Suppressor macrophage treated with lipopolysaccharide for 1 hour (primary cell): ENCODE measurements around the gene C10orf105.
A peak's percentile ranks its signal among the peaks of the same experiment; 100 is the strongest.

Experiments
- DNase-seq, 3 donors: peaks; one replicate each; pipeline ENCODE4 v3.0.0-alpha.2; 2020 to 2022

C10orf105 gene

DNA sequence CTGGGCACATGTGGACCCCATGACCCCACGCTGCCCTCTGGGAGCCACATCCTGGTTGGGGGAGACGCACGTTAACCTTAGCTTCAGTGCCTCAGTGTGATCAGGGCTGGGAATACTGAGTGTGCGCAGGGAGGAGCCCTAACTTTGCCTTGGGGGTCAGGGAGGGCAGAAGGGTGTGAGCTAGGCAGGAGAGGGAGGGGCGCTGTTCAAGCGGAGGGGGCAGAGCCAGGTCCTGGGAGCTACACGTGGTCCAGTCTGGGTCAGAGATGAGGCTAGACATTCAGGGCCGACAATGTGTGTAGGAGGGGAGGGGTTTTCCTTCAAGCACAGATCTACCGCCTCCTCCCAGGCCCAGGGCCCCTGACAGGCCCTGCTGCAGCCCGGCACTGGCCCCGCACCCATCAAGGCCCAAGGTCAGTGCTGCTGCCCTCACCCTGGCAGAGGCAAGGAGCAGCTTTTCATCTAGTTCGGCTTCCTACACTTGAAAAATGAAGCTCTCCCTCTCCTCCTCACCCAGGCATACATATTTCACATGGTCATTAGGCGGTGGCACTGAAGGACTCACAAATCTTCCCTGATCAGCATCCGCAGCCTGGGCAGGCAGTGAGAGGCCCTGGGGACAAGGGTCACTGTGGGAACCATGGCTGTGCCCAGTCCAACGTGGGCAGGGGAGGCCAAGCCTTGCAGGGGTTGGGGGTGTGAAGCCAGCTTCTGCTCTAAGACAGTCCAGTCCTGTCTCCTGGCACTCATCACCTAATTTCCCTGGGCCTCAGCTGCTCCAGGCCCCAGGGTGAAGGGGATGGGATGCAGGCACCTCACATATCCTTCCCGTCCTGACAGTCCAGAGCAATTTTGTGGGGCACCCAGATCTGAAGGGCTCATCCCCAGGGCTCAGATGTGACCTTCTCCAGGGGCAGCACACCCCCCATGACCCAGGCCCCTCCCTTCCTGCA is 47.3 kb downstream of the C10orf105 start:
- no peak for DNase-seq

DNA sequence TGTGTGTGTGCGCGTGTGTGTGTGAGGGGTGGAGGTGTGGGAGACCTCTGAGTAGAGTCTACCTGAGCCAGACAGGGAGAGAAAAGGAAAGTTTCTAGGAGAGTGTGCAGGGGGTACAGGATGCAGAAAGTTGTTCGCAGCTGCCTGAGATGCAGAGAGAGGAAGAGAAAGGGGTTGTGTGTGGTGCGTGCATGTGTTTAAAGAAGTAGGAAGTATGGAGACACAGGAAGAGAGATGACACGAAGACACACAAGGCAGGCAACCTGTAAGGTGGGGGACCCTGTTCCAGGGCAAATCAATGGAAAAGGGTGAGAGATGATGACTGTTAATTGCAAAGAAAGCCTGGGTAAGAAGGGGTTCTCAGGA is 52.2 kb downstream of the C10orf105 start:
- peak in 2 of 3 donors; percentile 26 to 37 for DNase-seq

DNA sequence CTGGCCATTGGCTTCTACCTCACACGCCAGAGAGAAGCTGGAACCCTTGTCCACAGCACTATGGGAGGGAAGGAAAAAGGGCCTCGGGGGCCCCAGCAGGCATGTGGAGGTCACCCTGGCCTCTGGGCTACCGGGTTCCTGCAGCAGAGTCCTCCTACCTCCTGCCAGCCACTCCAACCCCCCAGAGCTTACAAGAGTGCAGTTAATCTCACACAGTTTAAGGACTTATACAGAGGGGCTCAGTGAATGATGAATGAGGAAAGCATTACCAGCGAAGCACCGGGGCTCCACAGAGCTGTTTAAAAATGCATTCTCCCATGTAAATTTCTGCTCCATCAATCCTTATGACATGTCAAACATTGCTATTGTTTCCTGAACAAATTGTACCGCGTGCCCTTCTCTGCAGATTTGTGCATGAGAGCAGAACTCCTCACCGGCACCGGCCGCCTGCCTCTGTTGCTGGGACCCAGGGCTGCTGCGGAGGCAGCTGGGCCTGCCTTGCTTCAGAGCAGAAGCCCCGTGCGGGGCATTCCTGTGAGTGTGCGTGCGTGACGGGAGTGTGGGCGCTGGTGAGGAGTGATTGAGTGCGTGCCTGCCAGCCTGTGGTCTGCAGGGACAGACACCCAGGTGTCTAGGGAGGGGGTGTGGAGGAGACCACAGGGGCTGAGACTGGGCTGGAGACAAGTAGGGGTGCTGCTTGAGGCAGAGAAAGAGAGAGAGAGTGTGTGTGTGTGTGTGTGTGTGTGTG is 52.8 kb downstream of the C10orf105 start:
- DNase-seq: peak; percentile 27 to 53 (median 44)

DNA sequence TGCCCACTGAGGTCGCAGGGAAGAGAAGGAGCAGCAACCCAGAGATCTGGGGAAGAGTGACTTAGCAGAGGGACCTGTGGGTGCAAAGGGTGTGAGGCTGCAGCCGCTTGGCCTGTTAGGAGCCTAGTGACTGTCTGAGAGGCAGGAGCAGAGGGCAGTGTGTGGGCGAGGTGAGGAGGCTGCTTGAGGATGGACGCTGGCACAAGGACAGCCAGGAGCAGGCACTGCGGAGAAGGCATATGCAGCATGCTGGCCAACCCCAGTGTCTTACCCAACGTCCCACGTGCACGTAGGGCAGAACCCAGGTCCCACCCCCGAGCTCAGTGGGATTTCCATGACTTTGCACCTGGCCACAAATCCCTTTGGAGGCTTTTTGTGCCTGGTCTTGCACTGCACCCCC is 54.1 kb downstream of the C10orf105 start:
- DNase-seq: no peak

DNA sequence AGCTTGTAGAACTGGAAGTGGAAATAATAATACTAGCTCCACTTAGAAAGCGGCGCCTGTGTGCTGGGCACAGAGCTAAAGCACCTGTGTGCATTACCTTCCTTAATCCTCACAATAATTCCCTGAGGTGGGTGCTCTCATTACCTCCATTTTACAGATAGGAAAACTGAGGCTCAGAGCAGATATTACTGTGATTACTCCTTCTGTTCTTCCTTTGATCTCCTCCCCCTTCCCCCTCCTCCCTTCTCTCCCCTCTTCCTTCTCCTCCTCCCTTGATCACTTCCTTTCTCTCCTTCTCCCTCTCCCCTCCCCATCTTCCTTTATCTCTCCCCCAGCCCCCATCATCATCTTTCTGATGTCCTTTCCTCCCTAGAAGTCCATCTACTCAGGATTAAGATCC is 55.0 kb downstream of the C10orf105 start:
- DNase-seq: no peak

- no peak for DNase-seq
Observed at GRCh38 chr10:71663311-71663710, 56.3 kb downstream of the C10orf105 start.

DNA sequence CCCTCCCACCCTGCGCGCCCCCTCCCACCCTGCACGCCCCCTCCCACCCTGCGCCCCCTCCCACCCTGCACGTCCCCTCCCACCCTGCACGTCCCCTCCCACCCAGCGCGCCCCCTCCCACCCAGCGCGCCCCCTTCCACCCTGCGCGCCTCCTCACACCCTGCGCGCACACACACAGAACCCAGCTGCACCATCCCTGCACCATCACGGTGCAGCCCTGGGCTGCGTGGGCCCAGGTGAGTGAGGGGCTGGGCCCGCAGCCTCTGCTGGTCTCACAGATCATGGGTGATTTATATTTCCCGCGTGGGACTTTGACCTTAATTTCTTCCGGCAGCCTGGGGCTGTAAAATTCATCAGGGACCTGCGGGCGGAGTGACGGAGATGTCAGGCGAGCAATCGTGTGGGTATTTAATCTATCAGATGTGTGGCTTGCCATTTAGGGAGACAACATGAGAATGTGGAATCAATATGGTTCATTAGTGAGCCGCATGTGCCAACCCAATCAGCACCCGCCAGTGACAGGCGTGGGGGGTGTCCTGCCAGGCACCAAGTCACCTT is 57.7 kb downstream of the C10orf105 start:
- DNase-seq: no peak
